GM21723 (cell line): ENCODE measurements around the gene TBC1D5.
"Not testable (repeated sequence)": the region's sequence is repeated elsewhere in the genome, so short reads cannot be mapped to it uniquely, and the experiment has no call there.

Experiments
- ATAC-seq: cut with Tn5 transposase; IDR thresholded peaks from one replicate; pipeline ENCODE4 v1.9.1; 2021; ENCODE audit warnings: mild to moderate bottlenecking, moderate library complexity; ENCODE audit not compliant: unreplicated experiment

TBC1D5 gene

DNA sequence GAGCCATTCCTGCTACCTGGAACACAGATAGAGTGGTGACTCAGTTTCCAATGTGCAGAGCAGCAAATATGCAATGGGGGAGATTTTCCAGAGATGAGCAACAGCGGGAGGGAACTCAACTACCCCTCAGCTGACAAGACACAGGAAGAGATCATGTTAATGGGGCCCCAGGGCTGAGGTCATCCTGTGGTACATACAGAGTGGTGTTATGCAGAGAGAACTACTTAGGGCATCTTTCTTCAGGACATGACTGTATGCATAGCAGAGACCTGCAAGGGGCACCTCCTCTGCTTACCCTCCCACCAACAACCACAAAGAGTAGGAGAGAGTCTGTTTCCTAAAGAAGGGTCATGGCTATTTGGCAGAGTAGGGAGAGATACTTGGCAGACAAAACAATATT, 6.8 kb upstream of the TBC1D5 start:
- peak; percentile 38 for ATAC-seq

DNA sequence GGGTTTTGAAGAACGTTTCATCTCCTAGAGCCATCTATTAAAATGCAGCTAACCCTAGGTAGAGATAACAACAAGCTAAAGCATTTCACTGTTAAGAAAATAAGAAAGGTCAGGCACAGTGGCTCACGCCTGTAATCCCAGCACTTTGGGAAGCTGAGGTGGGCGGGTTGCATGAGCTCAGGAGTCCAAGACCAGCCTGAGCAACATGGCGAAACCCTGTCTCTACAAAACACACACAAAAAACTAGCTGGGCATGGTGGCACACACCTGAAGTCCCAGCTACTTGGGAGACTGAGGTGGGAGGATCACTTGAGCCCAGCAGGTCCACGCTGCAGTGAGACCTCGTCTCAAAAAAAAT, 5.4 kb upstream of the TBC1D5 start:
- ATAC-seq, result no peak

DNA sequence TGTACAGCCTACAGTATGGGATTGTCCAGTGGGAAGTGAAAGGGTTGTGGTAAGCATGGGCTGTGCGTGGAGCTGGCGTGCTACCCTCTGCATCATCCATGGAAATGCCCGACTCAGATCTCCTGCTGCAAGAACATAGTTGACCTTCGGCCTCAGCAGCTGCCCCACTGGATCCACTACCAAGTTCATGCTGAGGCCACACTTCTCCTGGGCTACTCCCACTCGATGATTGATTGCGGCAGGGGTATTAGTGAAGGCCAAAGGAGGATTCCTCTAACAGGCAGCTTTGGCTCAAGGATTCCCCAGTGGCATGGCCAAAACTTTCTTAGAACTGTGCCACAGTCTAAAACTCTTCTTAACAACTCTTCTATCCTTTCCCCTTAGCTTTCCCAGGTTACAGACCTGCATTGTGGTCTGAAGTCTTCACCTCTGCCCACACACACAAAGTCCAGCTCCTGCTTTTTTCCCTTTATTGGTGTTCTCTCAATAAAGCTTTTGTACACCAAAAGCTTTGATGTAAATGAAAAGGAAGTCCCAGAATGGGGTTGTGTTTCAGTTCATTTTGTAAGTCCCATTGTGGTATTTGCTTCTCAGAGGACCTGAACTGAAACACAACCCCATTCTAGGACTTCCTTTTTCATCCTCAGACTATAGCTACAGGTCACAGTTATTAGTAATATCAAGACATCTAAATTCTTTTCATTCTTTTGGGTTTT, 4.9 kb upstream of the TBC1D5 start:
- ATAC-seq, result peak; percentile 72

DNA sequence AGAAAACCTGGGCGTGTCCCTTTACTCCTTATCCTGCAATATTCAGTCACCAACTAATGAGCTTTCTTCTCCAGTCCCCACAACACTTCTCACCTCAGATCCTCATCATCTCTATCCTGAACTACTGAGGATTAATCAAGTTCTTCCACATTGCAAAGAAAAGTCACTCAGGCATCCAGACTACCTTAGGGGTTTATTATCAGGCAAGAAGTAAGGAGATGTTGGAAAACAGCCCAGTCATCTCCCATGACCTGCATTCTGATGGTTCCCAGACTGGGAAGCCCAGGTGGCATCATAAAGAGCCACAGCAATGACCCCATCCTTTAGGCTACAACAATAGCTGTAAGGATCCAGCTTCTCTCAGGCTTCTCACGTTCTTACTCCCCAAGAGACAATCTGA, 3.5 kb upstream of the TBC1D5 start:
- no peak for ATAC-seq

DNA sequence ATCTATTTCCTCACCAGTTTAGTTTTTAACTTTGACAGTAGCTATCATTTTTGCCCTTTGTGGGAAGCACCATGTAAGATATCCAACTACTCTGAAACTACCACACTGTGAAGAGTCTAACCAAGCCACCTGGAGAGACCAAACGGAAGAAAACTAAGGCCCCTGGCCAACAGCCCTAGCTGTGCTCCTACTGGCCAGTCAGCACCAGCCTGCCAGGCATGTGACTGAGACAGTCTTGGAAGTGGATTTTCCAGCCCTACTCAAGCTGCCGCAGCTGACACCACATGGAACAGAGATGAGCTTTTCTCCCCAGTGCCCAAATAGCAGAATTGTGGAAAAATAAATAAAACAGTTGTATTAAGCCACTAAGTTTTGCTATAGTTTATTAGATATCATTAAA, 2.9 kb upstream of the TBC1D5 start:
- ATAC-seq, result no peak

DNA sequence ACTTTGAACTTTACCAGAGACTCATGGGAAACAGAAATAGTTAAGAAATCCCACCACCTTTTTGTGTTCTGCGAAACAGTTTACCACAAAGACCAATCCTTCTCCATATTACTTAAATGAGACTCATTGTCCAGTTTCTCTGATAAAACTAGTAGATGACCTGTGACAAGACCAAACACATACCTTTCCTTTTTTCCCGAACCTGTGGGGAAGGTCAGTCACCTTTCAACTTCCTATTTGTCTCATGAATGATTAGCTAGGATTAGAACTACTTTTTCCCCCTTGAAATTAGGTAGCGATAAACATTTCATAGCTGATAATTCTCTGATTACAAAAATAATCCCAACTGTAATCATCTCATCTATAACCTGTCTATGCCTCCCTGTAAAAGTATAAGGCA, 2.3 kb upstream of the TBC1D5 start:
- no peak for ATAC-seq

DNA sequence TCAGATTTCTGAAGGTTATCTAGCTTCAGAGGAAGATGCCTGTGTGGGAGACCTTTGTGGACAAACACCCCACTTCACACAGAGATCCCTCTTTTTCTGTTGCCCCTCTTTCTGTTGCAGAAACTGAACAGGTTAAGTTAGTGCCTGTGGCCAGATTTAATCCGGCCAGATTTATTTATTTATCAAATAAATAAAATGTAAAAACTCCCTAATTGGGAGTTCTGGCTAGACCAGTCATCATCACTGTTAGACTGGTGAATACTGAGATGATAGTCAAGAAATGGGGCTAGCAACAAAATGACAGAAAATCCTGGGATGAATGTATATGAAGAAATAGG, 1.2 kb upstream of the TBC1D5 start:
- no peak for ATAC-seq

DNA sequence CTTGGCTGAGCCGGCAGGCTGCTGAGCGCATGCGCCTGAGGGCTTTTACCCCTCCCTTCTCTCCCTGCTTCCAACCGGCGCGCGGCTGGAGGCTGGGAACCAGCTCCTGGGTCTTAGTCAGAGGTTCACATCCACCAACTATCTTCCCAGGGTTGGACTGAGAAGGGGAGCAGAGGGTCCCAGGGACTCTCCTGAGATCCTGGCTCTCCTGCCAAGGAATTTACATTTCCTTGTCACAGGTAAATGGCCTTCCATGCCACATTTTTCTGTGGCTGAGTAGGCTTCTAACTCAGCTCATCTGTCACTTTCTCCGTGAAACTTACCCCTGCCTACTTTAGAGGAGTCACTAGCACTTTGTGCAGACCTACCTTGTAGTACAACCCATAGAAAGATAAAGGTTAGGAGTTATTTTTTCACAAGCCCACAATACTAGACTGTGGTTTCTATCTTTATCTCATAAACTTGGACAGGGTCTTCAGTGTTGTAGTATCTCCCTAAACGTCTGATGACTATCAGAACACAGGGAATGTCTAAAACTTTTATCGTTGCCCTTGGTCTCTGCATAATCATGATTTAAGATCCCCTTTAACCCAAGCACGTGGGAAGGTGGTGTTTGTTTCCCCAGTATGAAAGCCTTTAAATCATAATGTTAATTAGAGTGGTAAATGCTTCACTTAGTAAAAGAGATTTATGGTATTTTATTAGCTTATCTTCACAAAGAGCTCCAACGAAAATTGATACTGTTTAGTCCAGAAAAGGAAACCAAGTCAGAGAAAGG, 638 bp upstream of the TBC1D5 start:
- peak; percentile 3 for ATAC-seq

DNA sequence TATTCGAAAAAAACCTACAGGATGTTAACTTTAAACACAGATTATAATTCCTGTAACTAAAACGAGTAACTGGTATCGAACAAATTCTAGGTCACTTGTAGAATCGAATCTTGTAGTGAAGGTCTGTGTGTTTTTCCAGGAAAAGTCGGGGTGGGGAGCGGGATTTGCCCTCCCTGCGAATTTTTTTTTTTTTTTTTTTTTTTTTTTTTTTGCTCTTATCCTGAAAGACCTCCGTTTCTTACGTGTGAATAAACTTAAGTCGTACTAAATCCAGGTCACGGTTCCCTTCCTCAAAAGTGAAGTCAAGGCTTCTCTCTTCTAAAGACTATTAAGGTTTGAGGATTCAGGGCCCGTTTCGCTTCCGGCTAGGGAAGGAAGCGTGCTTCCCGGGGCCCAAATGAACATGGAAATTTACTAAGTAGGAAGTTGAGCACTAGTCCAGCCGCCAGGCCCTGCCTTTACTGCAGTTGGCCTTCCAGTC, 770 bp downstream of the TBC1D5 start:
- ATAC-seq, result no peak

DNA sequence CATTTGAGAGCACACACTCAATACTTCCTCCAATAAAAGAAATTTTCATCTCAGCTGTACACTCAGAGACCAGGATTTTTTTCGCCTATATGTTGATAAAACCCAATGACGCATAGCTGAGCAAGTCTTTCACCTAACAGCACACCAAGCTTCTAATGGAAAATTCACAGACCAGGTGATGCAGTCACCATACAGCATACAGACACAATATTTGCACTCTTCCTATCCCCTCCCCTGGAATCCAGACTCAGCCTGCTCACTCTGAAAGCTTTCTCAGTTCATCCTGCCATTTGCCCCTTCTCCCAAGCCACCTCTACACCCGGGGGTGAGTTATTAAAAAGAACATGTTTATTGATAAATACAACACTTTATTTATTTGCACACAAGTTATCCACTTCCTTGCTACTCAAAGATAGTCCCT, 1.7 kb downstream of the TBC1D5 start:
- no peak for ATAC-seq

DNA sequence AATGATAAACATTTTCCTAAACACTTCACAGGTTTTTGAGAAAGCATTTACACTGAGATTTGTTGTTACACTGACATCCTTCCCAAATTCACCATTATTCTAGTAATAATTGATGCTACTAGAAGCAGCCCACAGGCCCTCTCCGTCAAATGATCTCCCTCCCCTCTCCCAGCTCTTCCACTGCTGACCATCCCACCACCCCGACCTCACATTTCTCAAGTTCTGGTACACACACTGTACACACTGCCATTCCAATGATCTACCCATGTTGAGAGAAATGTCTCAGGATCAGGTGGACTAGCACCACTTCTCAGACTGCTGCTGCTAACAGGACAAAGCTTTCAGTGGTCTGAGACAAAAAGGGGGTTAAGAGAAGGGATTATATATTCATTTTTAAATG, 3.5 kb downstream of the TBC1D5 start:
- no peak for ATAC-seq

DNA sequence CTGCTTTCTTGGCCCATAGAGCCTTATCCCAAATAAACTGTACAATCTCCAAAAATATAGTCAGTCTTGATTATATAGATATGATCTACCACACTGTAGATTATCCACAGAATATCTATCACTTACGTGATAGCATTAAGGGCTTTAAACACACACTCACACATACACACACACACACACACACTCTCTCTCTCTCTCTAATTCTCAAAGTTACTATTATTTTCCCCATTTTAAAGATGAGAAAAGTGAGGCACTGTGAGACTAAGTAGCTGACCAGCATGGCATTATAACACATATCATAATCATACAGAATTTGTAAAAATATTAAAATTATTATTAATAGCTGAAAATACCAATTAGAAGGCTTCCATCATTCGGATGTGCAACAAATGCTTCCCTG, 4.2 kb downstream of the TBC1D5 start:
- no peak for ATAC-seq

DNA sequence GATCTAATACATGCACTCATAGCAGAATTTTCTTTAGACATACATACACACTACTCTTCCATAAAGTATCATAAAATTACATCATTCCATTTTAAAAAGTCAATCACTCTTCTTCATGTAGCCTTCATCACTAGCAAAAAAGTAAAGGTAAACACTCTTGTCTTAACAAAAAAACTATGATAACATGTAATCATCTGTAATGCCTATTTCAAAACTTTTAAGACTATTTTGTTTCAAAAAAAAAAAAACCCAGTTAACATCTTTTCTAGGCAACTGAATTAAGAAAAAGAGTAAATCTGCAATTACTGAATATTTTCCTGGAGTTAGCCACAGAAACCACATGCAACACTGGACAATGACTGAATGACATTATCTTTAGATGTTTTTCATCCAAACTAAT, 4.8 kb downstream of the TBC1D5 start:
- no peak for ATAC-seq

DNA sequence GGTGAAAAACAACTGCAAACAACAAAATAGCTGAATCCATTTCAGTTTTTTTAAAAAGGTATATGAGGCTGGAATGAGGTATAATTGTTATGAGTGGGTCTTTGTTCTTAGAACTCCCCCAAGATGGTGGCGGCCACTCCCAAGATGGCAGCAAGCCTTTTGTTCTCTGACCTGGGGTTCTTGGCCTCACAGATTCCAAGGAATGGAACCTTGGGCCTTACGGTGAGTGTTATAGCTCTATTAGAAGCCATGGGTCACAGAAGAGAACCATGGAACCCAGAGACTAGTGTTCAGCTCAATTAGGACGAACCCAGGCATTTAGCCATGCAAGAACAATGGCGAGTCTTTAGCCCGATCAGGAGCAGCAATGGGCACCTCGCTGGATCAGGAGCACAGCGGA, 7.1 kb downstream of the TBC1D5 start:
- not testable (repeated sequence) for ATAC-seq

DNA sequence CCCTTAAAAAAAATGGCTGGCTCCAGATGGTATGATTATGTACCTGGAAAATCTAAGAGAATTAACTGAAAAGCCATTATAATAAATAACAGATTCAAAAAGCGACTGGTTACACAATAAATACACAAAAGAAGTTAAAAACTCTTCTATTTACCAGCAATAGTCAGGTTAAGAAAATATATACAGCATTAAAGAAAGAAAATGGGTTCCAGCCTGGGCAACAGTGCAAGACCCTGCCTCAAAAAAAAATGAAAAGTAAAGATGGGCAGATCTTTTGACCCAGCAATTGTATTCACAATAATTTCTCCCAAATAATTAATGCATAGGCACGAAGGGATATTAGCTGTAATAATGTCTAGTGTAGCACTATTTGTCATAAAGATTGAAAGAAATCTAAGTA, 8.7 kb downstream of the TBC1D5 start:
- ATAC-seq, result no peak

DNA sequence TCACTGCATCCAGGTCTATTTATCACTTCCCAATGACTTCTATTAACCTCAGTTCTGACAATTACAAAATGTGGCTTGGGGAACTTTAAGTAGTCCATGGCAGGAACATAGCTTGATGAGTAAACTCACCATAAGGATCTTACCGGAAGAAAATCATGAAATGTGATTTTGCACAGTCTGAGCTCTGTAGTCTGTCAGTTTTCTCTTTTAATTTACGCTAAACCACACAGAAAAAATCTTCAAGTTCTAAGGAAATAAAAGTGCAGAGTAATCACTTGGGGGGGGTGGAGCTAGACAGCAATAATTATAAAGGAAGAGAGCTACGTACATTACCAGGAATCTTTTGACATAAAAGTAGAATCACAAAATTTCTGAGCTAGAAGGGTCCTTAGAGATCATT, 9.2 kb downstream of the TBC1D5 start:
- no peak for ATAC-seq

DNA sequence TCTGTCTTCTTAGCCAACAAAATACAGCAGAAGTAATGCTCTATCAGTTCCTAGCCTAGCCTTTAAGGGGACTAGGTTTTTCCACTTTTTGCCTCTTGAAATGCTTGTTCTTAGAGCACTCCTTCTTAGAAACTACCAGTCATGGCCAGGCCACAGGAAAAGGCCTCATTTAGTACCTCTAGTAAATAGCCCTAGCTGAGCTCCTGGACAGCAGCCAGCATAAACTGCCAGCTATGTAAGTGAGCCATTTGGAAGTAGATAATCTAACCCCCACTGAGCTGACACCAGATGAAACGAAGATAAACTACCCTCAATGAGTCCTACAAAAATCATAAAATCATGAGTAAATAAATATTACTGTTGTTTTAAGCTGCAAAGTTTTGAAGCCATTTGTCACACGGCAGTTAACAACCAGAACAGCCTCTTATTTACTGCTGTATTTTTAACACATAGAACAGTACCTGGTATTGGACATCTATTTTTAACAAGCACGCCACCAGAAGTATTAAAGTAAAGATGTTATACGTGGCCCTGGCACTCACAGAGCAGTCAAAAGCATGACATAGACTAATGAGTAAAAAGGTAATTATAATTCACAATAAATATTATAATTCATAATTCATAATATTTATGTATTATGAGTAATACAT, 12.0 kb downstream of the TBC1D5 start:
- ATAC-seq, result no peak

DNA sequence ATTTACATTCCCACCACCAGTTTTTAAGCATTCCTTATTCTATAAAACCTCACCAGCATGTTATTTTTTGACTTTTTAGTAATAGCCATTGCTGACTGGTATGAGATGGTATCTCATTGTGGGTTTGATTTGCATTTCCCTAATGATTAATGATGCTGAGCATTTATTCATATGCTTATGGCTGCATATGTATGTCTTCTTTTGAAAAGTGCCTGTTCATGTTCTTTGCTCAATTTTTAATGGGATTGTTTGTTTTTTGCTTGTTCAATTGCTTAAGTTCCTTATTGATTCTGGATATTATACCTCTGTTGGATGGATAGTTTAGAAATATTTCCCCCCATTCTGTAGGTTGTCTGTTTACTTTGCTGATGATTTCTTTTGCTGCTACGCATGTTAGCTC, 16.1 kb downstream of the TBC1D5 start:
- ATAC-seq, result no peak

DNA sequence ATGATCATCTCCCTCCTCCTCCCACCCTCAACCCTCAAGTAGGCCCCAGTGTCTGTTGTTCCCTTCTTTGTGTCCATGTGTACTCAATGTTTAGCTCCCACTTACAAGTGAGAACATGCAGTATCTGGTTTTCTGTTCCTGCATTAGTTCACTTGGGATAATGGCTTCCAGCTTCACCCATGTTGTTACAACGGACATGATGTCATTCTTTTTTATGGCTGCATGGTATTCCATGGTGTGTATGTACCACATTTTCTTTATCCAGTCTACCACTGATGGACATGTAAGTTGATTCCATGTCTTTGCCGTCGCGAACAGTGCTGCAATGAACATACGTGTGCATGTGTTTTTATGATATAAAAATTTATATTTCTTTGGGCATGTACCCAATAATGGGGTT, 16.6 kb downstream of the TBC1D5 start:
- ATAC-seq, result not testable (repeated sequence)

DNA sequence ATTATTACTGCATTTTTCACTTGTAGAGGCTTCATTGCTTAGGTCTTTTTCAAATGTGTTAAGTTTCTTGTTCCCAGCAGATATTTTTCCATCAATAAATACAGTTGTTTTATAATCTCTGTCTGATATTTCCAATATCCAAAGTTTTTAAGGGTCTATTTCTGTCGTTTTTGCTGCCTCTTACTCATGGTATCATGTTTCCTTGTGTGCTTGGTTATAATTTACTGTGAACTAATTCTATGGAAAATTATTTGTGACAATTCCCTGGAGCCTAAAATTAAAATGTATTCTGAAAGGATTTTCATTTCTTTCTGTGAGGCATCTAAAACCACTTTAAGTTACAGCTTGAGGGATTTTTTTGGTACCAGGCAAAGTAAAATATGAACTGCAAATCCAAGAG, 17.5 kb downstream of the TBC1D5 start:
- no peak for ATAC-seq

DNA sequence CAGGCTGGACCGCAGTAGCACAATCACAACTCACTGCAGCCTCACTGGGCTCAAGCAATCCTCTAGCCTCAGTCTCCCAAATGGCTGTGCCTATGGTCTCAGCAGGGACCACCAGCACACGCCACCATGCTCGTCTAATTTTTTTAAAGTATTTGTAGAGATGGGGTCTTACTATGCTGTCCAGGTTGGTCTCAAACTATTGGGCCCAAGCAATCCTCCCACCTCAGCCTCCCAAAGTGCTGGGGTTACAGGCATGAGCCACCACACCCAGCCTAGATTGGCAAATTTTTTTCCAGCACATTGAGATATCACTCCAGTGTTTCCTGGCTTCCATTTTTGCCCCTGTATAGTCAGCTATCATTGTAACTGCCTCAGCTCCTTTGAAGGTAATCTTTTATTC, 18.3 kb downstream of the TBC1D5 start:
- ATAC-seq, result no peak

DNA sequence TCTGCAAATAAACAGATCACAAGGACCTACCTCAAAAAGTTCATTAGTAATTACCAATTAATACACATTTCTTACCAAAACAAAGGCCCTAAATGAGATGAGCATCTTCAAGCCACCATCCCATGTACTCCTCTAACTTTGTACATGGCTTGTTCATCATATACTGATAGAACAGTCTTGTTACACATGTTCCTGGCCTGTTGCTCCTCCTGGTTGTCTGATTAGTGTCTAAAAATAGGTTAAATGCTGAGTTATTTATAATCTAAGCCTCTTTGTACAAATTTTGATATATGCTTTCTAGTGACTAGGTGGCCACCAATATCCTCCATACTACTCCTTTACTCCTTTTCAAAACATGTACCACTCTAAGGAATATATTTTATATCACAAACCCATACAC, 25.0 kb downstream of the TBC1D5 start:
- ATAC-seq, result no peak
